CD4-positive, CD25-positive, alpha-beta regulatory T cell (primary cell): ENCODE data around the gene LZTR1. TPM values are rescaled to one million over a fixed set of nuclear protein-coding genes. Genes with fewer than 3 reads are reported as not detected.
A peak's percentile ranks its signal among the peaks of the same experiment; 100 is the strongest.

Experiments used
- ATAC-seq, 2 donors: fragments of 150-1000 bp; cut with Tn5 transposase; one replicate each; pipeline ENCODE4 v1.10.0; 2021; ENCODE audit warnings: low read depth in 2 of 2, moderate number of reproducible peaks in 2 of 2, moderate library complexity in 1 of 2
- DNase-seq, 3 donors: peaks; one replicate each; pipeline versions ENCODE4 v3.0.0 to v3.0.0-alpha.2; 2012 to 2022; ENCODE audit warnings: mixed read lengths in 1 of 3
- H3K27ac ChIP-seq: one replicate; pipeline ENCODE4 v1.7.0; 2013; ENCODE audit warnings: mild to moderate bottlenecking, low read length; ENCODE audit not compliant: insufficient read depth, poor library complexity, severe bottlenecking
- H3K27me3 ChIP-seq: one replicate; pipeline ENCODE4 v1.7.0; 2013; ENCODE audit warnings: low read length; ENCODE audit not compliant: control insufficient read depth, insufficient read depth
- H3K36me3 ChIP-seq: one replicate; pipeline ENCODE4 v1.7.0; 2013; ENCODE audit warnings: mild to moderate bottlenecking, low read length, moderate library complexity; ENCODE audit not compliant: control insufficient read depth, insufficient read depth
- H3K4me1 ChIP-seq: 2 replicates; pipeline ENCODE4 v1.7.0; 2013; ENCODE audit warnings: mild to moderate bottlenecking, low read length; ENCODE audit not compliant: insufficient read depth, control insufficient read depth, poor library complexity, severe bottlenecking
- H3K4me3 ChIP-seq: one replicate; pipeline ENCODE4 v1.7.0; 2013; ENCODE audit warnings: low read depth, mild to moderate bottlenecking, low read length, moderate library complexity
- H3K9me3 ChIP-seq, 2 experiments: 1 replicate in 1 of 2; 2 replicates in 1 of 2; pipeline ENCODE4 v1.7.0; 2013; ENCODE audit warnings: low read length in 2 of 2, mild to moderate bottlenecking in 1 of 2, moderate library complexity in 1 of 2; ENCODE audit not compliant: control insufficient read depth in 2 of 2
- H3K27ac Mint-ChIP-seq, 3 donors: one replicate each; pipeline ENCODE4 v1.8.0; 2020 to 2022; ENCODE audit warnings: mild to moderate bottlenecking in 3 of 3, mixed read lengths in 3 of 3, moderate library complexity in 2 of 3
- H3K27me3 Mint-ChIP-seq: one replicate; pipeline ENCODE4 v1.8.0; 2022; ENCODE audit warnings: mild to moderate bottlenecking, mixed read lengths
- H3K36me3 Mint-ChIP-seq: one replicate; pipeline ENCODE4 v1.8.0; 2020; ENCODE audit warnings: mixed read lengths
- H3K4me1 Mint-ChIP-seq, 4 donors: one replicate each; pipeline ENCODE4 v1.8.0; 2020 to 2022; ENCODE audit warnings: mixed read lengths in 4 of 4, mild to moderate bottlenecking in 1 of 4
- H3K4me3 Mint-ChIP-seq, 4 donors: one replicate each; pipeline ENCODE4 v1.8.0; 2020 to 2022; ENCODE audit warnings: mild to moderate bottlenecking in 4 of 4, mixed read lengths in 4 of 4, moderate library complexity in 3 of 4
- H3K9me3 Mint-ChIP-seq, 7 donors: one replicate each; pipeline ENCODE4 v1.8.0; 2020 to 2022; ENCODE audit warnings: mixed read lengths in 7 of 7, mild to moderate bottlenecking in 3 of 7, moderate library complexity in 2 of 7
- polyA plus RNA-seq, 4 donors: library from polyadenylated mRNA; unstranded; fragments of 300-500 nt; fragmentation: Illumina TruSeq; gene quantifications; one replicate each; pipeline ENCODE4 v1.2.3, GENCODE V29; 2021
- total RNA-seq: library from RNA; stranded (reverse); gene quantifications from one replicate; pipeline ENCODE4 v1.2.3, GENCODE V29; 2022

The LZTR1 gene
- total and polyA plus RNA-seq, 5 donors from 2014 or later: 9.6 to 69.4 (median 12.1) TPM

- no peak for DNase-seq
- H3K27me3 ChIP-seq: no peaks in the 10 kb centered on the region
- H3K4me3 Mint-ChIP-seq: no peak overlapping the region
- H3K36me3 ChIP-seq: peaks cover 51% of the 10 kb centered on the region
- no peak overlapping the region for H3K27ac Mint-ChIP-seq
- no peak overlapping the region for H3K4me3 ChIP-seq
- no peak overlapping the region for H3K27ac ChIP-seq
- peaks cover 15% of the 10 kb centered on the region for H3K36me3 Mint-ChIP-seq
- H3K27me3 Mint-ChIP-seq: peaks cover 7% of the 10 kb centered on the region
- peaks cover 5 to 25% (median 15%) of the 10 kb centered on the region in 4 donors for H3K4me1 Mint-ChIP-seq
- no peaks in the 10 kb centered on the region for H3K9me3 Mint-ChIP-seq
- H3K4me1 ChIP-seq: peaks cover 12% of the 10 kb centered on the region
- no peaks in the 10 kb centered on the region for H3K9me3 ChIP-seq
- no peak for ATAC-seq
These were observed 29.4 kb upstream of the LZTR1 start for GRCh38 chr22:20952544-20953341.

GRCh38 chr22:20953342-20953608 lies 28.8 kb upstream of the LZTR1 start:
- Mint-ChIP-seq H3K27ac (no peak overlapping the region), H3K4me3 (no peak overlapping the region), H3K4me1 (peaks cover under 1 to 24% (median 10%) of the 10 kb centered on the region in 4 donors), H3K36me3 (peaks cover 15% of the 10 kb centered on the region), H3K27me3 (peaks cover 12% of the 10 kb centered on the region), H3K9me3 (no peaks in the 10 kb centered on the region)
- no peaks in the 10 kb centered on the region for H3K9me3 ChIP-seq
- H3K4me1 ChIP-seq: peaks cover 17% of the 10 kb centered on the region
- no peak overlapping the region for H3K4me3 ChIP-seq
- H3K36me3 ChIP-seq: peaks cover 51% of the 10 kb centered on the region
- no peak overlapping the region for H3K27ac ChIP-seq
- DNase-seq (no peak), ATAC-seq (no peak)
- H3K27me3 ChIP-seq: no peaks in the 10 kb centered on the region

GRCh38 chr22:20953668-20954500 lies 28.2 kb upstream of the LZTR1 start:
- H3K9me3 Mint-ChIP-seq: no peaks in the 10 kb centered on the region
- Histone ChIP-seq H3K9me3 (no peaks in the 10 kb centered on the region), H3K4me1 (peaks cover 17% of the 10 kb centered on the region), H3K27me3 (no peaks in the 10 kb centered on the region), H3K36me3 (peaks cover 51% of the 10 kb centered on the region), H3K27ac (no peak overlapping the region), H3K4me3 (no peak overlapping the region)
- ATAC-seq: no peak
- peaks cover 0 to 22% (median 8%) of the 10 kb centered on the region in 4 donors for H3K4me1 Mint-ChIP-seq
- H3K4me3 Mint-ChIP-seq: no peak overlapping the region
- DNase-seq: no peak
- H3K27ac Mint-ChIP-seq: peak overlapping the region in 1 of 3 donors; percentile 57
- H3K27me3 Mint-ChIP-seq: peaks cover 17% of the 10 kb centered on the region
- H3K36me3 Mint-ChIP-seq: peaks cover 15% of the 10 kb centered on the region

- peaks cover 24% of the 10 kb centered on the region for H3K27me3 Mint-ChIP-seq
- H3K4me3 Mint-ChIP-seq: no peak overlapping the region
- no peak overlapping the region for H3K27ac Mint-ChIP-seq
- Histone ChIP-seq H3K9me3 (no peaks in the 10 kb centered on the region), H3K4me1 (peaks cover 17% of the 10 kb centered on the region), H3K27me3 (no peaks in the 10 kb centered on the region), H3K27ac (no peak overlapping the region), H3K36me3 (peaks cover 36% of the 10 kb centered on the region), H3K4me3 (no peak overlapping the region)
- peaks cover 0 to 1% (median 0%) of the 10 kb centered on the region in 7 donors for H3K9me3 Mint-ChIP-seq
- ATAC-seq (no peak), DNase-seq (no peak)
- H3K36me3 Mint-ChIP-seq: peaks cover 6% of the 10 kb centered on the region
- peaks cover 0 to 9% (median under 1%) of the 10 kb centered on the region in 4 donors for H3K4me1 Mint-ChIP-seq
These were observed 26.5 kb upstream of the LZTR1 start for GRCh38 chr22:20955548-20955947.

- Histone ChIP-seq H3K4me1 (peaks cover 17% of the 10 kb centered on the region), H3K9me3 (no peaks in the 10 kb centered on the region), H3K4me3 (no peak overlapping the region), H3K27me3 (no peaks in the 10 kb centered on the region), H3K27ac (no peak overlapping the region), H3K36me3 (peaks cover 26% of the 10 kb centered on the region)
- ATAC-seq: no peak
- H3K9me3 Mint-ChIP-seq: peaks cover 0 to 1% (median 0%) of the 10 kb centered on the region in 7 donors
- H3K27ac Mint-ChIP-seq: no peak overlapping the region
- no peak for DNase-seq
- peaks cover 29% of the 10 kb centered on the region for H3K27me3 Mint-ChIP-seq
- peaks cover 0 to 9% (median under 1%) of the 10 kb centered on the region in 4 donors for H3K4me1 Mint-ChIP-seq
- peak overlapping the region in 3 of 4 donors; percentile 30 to 52 (median 39) for H3K4me3 Mint-ChIP-seq
- peaks cover 6% of the 10 kb centered on the region for H3K36me3 Mint-ChIP-seq
These were observed 25.6 kb upstream of the LZTR1 start for GRCh38 chr22:20956258-20957101.

- H3K4me3 ChIP-seq: no peak overlapping the region
- Mint-ChIP-seq H3K27me3 (peaks cover 36% of the 10 kb centered on the region), H3K4me1 (peaks cover 0 to 13% (median 2%) of the 10 kb centered on the region in 4 donors), H3K9me3 (peaks cover 0 to 1% (median 0%) of the 10 kb centered on the region in 7 donors), H3K36me3 (peaks cover 6% of the 10 kb centered on the region), H3K27ac (no peak overlapping the region), H3K4me3 (peak overlapping the region in 1 of 4 donors; percentile 77)
- no peaks in the 10 kb centered on the region for H3K27me3 ChIP-seq
- H3K4me1 ChIP-seq: peaks cover 17% of the 10 kb centered on the region
- H3K9me3 ChIP-seq: no peaks in the 10 kb centered on the region
- peaks cover 19% of the 10 kb centered on the region for H3K36me3 ChIP-seq
- H3K27ac ChIP-seq: no peak overlapping the region
- DNase-seq: no peak
- no peak for ATAC-seq
These were observed 24.9 kb upstream of the LZTR1 start for GRCh38 chr22:20957102-20957682.
